Panc1 (cell line): ENCODE data around the gene SPEF1. TPM values are rescaled to one million over a fixed set of nuclear protein-coding genes. Genes with fewer than 3 reads are reported as not detected.

Source experiments
- ATAC-seq: fragments of 200-7000 bp; cut with Tn5 transposase; 2 replicates; pipeline ENCODE4 v1.9.1; 2020; ENCODE audit warnings: mild to moderate bottlenecking, moderate library complexity
- BruUV-seq: library from RNA; stranded (reverse); fragments of 400-500 nt; replicated peaks from 2 replicates; lab custom pipeline; 2021; lab: Mats Ljungman, UMichigan
- CTCF ChIA-PET: fragments of 300-600 bp; sonication (Branson Sonifier 250); formaldehyde crosslinking; loops from one replicate; lab custom pipeline; 2022; ENCODE audit warnings: antibody characterized with exemption; lab: Charles Lee
- POLR2A ChIA-PET: fragments of 300-600 bp; sonication (Branson Sonifier 250); formaldehyde crosslinking; loops from one replicate; lab custom pipeline; 2022; ENCODE audit warnings: antibody characterized with exemption; lab: Charles Lee
- DNase-seq: peaks from one replicate; pipeline ENCODE4 v3.0.0-alpha.2; 2010; ENCODE audit warnings: low read depth, low spot score
- H3K27ac ChIP-seq: 2 replicates; pipeline ENCODE4 v1.5.1; 2011; ENCODE audit warnings: mild to moderate bottlenecking, low read length, inconsistent platforms
- H3K27me3 ChIP-seq: fragments of 200-500 bp; sonication (Bioruptor generic); 2 replicates; pipeline ENCODE4 v1.6.0; 2014; ENCODE audit warnings: low read length, inconsistent platforms; ENCODE audit not compliant: control insufficient read depth, insufficient read depth
- H3K36me3 ChIP-seq: fragments of 200-500 bp; sonication (Bioruptor generic); 2 replicates; pipeline ENCODE4 v1.5.1; 2014; ENCODE audit warnings: inconsistent platforms, mild to moderate bottlenecking, low read length, moderate library complexity; ENCODE audit not compliant: control insufficient read depth, insufficient read depth
- H3K4me1 ChIP-seq: 2 replicates; pipeline ENCODE4 v1.5.1; 2011; ENCODE audit warnings: inconsistent platforms, mild to moderate bottlenecking, low read length, moderate library complexity; ENCODE audit not compliant: control insufficient read depth, insufficient read depth
- H3K4me3 ChIP-seq, 2 experiments: 2 replicates each; pipeline ENCODE4 v1.5.1; 2011 to 2012; ENCODE audit warnings: low read depth in 2 of 2, low read length in 2 of 2, mild to moderate bottlenecking in 2 of 2, inconsistent platforms in 1 of 2, moderate library complexity in 1 of 2
- H3K9me3 ChIP-seq: fragments of 200-500 bp; sonication (Bioruptor generic); 2 replicates; pipeline ENCODE4 v1.5.1; 2014; ENCODE audit warnings: low read depth, mild to moderate bottlenecking, inconsistent platforms, low read length, moderate library complexity; ENCODE audit not compliant: control insufficient read depth, insufficient read depth
- POLR2AphosphoS5 ChIP-seq: IDR thresholded peaks from 2 replicates; pipeline ENCODE4 v1.6.1; 2012; ENCODE audit warnings: mild to moderate bottlenecking, low read depth, low read length, moderate library complexity
- REST ChIP-seq, 2 experiments: IDR thresholded peaks; 2 replicates each; pipeline ENCODE4 v1.6.1; 2011 to 2012; ENCODE audit warnings: low read depth in 2 of 2, control low read depth in 1 of 2, low read length in 1 of 2, mild to moderate bottlenecking in 1 of 2, moderate library complexity in 1 of 2; ENCODE audit not compliant: insufficient read depth in 1 of 2
- SIN3A ChIP-seq: IDR thresholded peaks from 2 replicates; pipeline ENCODE4 v1.6.1; 2012; ENCODE audit warnings: low read depth, mild to moderate bottlenecking, low read length, moderate library complexity, borderline replicate concordance; ENCODE audit not compliant: insufficient read depth
- TCF7L2 ChIP-seq: IDR thresholded peaks from 2 replicates; pipeline ENCODE4 v1.6.1; 2011; ENCODE audit warnings: mild to moderate bottlenecking, low read depth, low read length, inconsistent platforms
- in situ Hi-C: cut with HindIII; loops from 2 replicates; pipeline ENCODE4 v1.10.0; 2016; ENCODE audit warnings: low sequenced_read_pairs, low pct_unique_long_range_greater_than_20kb
- intact Hi-C: fragments of 100-400 bp; cut with micrococcal nuclease; formaldehyde crosslinking; loops from one replicate; pipeline ENCODE4 v1.10.0; 2022; ENCODE audit not compliant: unreplicated experiment
- total RNA-seq: library from RNA; stranded (reverse); gene quantifications from one replicate; pipeline ENCODE4 v1.2.1, GENCODE V29; 2021; ENCODE audit not compliant: unreplicated experiment
- TF ChIP-seq, protein P1 (sequence below): fragments of 450-650 bp; IDR thresholded peaks from 2 replicates; pipeline ENCODE4 v1.5.1; 2017; ENCODE audit warnings: mild to moderate bottlenecking

Gene SPEF1
- total RNA-seq, 1 experiment from 2014 or later = 0.41 TPM

DNA sequence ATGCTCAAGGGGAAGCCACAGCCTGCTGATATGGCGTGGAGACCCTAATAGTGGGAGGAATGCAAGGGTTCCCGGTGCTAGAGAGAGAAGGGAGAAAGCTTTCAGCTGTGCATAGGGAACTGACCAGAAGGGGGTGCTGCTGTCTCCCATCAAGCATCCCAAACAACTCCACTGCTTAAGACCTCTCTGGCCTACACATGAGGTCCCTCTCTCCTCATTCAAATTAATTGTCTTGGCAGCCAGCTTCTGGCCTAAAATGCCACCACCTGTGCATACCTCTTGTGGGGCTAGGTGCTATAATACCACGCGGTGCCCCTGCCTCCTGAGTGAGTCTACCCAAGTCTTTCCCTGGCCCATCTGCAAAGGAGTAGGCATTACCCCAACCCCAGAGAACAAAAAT lies 28.1 kb downstream of the SPEF1 start:
- POLR2A ChIA-PET = no interaction called here
- H3K4me1 ChIP-seq = no peaks in the 10 kb centered on the region; the same call in 1 of the 2 replicates
- H3K27me3 ChIP-seq = peaks cover 6% of the 10 kb centered on the region
- no peak for DNase-seq
- H3K36me3 ChIP-seq = no peaks in the 10 kb centered on the region
- CTCF ChIA-PET = interaction anchor here (0.5 to 1.7 kb wide), 6 partner anchors 15 to 214 kb away, joined by 3 to 11 read pairs (median 6); partner anchors contain the start of genes ADISSP and SPEF1
- no TSS peak for BruUV-seq
- H3K27ac ChIP-seq = no peak overlapping the region
- in situ Hi-C loops (no loop called here), intact Hi-C loops (loop anchor here (1.0 kb wide), 1 partner anchor 28 kb away; the partner anchor contains the start of gene SPEF1)
- H3K4me3 ChIP-seq = no peak overlapping the region
- peak; percentile 64 for ATAC-seq
- no peak for TF ChIP-seq SIN3A
- TF ChIP-seq, protein P1, sequence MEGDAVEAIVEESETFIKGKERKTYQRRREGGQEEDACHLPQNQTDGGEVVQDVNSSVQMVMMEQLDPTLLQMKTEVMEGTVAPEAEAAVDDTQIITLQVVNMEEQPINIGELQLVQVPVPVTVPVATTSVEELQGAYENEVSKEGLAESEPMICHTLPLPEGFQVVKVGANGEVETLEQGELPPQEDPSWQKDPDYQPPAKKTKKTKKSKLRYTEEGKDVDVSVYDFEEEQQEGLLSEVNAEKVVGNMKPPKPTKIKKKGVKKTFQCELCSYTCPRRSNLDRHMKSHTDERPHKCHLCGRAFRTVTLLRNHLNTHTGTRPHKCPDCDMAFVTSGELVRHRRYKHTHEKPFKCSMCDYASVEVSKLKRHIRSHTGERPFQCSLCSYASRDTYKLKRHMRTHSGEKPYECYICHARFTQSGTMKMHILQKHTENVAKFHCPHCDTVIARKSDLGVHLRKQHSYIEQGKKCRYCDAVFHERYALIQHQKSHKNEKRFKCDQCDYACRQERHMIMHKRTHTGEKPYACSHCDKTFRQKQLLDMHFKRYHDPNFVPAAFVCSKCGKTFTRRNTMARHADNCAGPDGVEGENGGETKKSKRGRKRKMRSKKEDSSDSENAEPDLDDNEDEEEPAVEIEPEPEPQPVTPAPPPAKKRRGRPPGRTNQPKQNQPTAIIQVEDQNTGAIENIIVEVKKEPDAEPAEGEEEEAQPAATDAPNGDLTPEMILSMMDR = peak; percentile 92
- no peaks in the 10 kb centered on the region for H3K9me3 ChIP-seq

- ChIA-PET CTCF (interaction anchor here (0.5 to 1.7 kb wide), 3 partner anchors 16 to 329 kb away, joined by 5 to 9 read pairs (median 5); partner anchors contain the start of genes ADISSP and SPEF1), POLR2A (no interaction called here)
- H3K36me3 ChIP-seq = no peaks in the 10 kb centered on the region
- H3K27ac ChIP-seq = no peak overlapping the region
- H3K4me3 ChIP-seq = peak overlapping the region; percentile 44 to 47
- TF ChIP-seq, protein P1 = no peak
- TF ChIP-seq POLR2AphosphoS5 = no peak
- no peak for TF ChIP-seq TCF7L2
- no peak for TF ChIP-seq REST (IDR thresholded peaks at IDR 0.05; ENCODE audit: insufficient read depth in 1 of 2, low read depth in 2 of 2, low read length in 1 of 2)
- TF ChIP-seq SIN3A = no peak
- in situ Hi-C loops = no loop called here
- ATAC-seq (peak; percentile 28), DNase-seq (no peak)
- peaks cover 6% of the 10 kb centered on the region for H3K27me3 ChIP-seq
- intact Hi-C loops = no loop called here
- H3K4me1 ChIP-seq = no peaks in the 10 kb centered on the region; the same call in 1 of the 2 replicates
- no peaks in the 10 kb centered on the region for H3K9me3 ChIP-seq
- no TSS peak for BruUV-seq
These were observed 28.9 kb downstream of the SPEF1 start for GRCh38 chr20:3752386-3752759.
